Smooth muscle cell (in vitro differentiated cells): ENCODE data around the gene TLCD1. TPM values are rescaled to one million over a fixed set of nuclear protein-coding genes. Genes with fewer than 3 reads are reported as not detected.

Experiments
- DNase-seq: peaks from one replicate; lab custom pipeline; 2025; ENCODE audit not compliant: unreplicated experiment; lab: John Stamatoyannopoulos, UW
- H2AFZ ChIP-seq: fragments of 200-600 bp; sonication (generic); 2 replicates; pipeline ENCODE4 v1.6.0; 2016; ENCODE audit warnings: antibody characterized with exemption, low read depth, mild to moderate bottlenecking
- H3F3A ChIP-seq: fragments of 200-600 bp; sonication (generic); 2 replicates; pipeline ENCODE4 v1.6.0; 2017; ENCODE audit warnings: antibody characterized with exemption, low read depth
- H3K27ac ChIP-seq: fragments of 200-600 bp; sonication (generic); 2 replicates; pipeline ENCODE4 v1.5.1; 2016; ENCODE audit warnings: low read depth, mild to moderate bottlenecking
- H3K27me3 ChIP-seq: fragments of 200-600 bp; sonication (generic); 2 replicates; pipeline ENCODE4 v1.6.1; 2016; ENCODE audit warnings: low read depth, mild to moderate bottlenecking
- H3K36me3 ChIP-seq: fragments of 200-600 bp; sonication (generic); 2 replicates; pipeline ENCODE4 v1.5.1; 2016; ENCODE audit warnings: low read depth
- H3K4me1 ChIP-seq: fragments of 200-600 bp; sonication (generic); 2 replicates; pipeline ENCODE4 v1.5.1; 2016; ENCODE audit warnings: low read depth
- H3K4me2 ChIP-seq: fragments of 200-600 bp; sonication (generic); 2 replicates; pipeline ENCODE4 v1.6.0; 2016; ENCODE audit warnings: mild to moderate bottlenecking
- H3K4me3 ChIP-seq: fragments of 200-600 bp; sonication (generic); 2 replicates; pipeline ENCODE4 v1.5.1; 2016; ENCODE audit warnings: mild to moderate bottlenecking
- H3K79me2 ChIP-seq: fragments of 200-600 bp; sonication (generic); 2 replicates; pipeline ENCODE4 v1.6.0; 2016; ENCODE audit warnings: low read depth, mild to moderate bottlenecking
- H3K9ac ChIP-seq: fragments of 200-600 bp; sonication (generic); 2 replicates; pipeline ENCODE4 v1.6.0; 2016; ENCODE audit warnings: low read depth
- H3K9me3 ChIP-seq: fragments of 200-600 bp; sonication (generic); replicated peaks from 2 replicates; pipeline ENCODE4 v1.5.1; 2016; ENCODE audit warnings: low read depth
- H4K20me1 ChIP-seq: fragments of 200-600 bp; sonication (generic); 2 replicates; pipeline ENCODE4 v1.6.0; 2016; ENCODE audit warnings: low read depth
- CTCF ChIP-seq: fragments of 200-600 bp; sonication (generic); IDR thresholded peaks from 2 replicates; pipeline ENCODE4 v1.5.1; 2017; ENCODE audit warnings: borderline replicate concordance, mild to moderate bottlenecking, antibody characterized with exemption; ENCODE audit not compliant: insufficient read depth, poor library complexity, severe bottlenecking
- WGBS: methylation state at CpG from one replicate; pipeline ENCODE4 v1.1.7; 2016; ENCODE audit warnings: low lambda C conversion rate; 5-methylcytosine and 5-hydroxymethylcytosine counted together
- polyA plus RNA-seq: library from polyadenylated mRNA; unstranded; fragments of >200 nt; fragmentation: Nextera tagmentation; extraction: Ambion mirVana; gene quantifications from 2 replicates; pipeline ENCODE4 v1.2.1, GENCODE V29; 2016
- total RNA-seq: library from RNA; depleted of rRNA; stranded (reverse); fragments of >200 nt; gene quantifications from 2 replicates; pipeline ENCODE4 v1.2.3, GENCODE V29; 2014

Gene TLCD1
- total and polyA plus RNA-seq, 2 experiments from 2014 or later: 11.2 to 14.7 TPM

DNA sequence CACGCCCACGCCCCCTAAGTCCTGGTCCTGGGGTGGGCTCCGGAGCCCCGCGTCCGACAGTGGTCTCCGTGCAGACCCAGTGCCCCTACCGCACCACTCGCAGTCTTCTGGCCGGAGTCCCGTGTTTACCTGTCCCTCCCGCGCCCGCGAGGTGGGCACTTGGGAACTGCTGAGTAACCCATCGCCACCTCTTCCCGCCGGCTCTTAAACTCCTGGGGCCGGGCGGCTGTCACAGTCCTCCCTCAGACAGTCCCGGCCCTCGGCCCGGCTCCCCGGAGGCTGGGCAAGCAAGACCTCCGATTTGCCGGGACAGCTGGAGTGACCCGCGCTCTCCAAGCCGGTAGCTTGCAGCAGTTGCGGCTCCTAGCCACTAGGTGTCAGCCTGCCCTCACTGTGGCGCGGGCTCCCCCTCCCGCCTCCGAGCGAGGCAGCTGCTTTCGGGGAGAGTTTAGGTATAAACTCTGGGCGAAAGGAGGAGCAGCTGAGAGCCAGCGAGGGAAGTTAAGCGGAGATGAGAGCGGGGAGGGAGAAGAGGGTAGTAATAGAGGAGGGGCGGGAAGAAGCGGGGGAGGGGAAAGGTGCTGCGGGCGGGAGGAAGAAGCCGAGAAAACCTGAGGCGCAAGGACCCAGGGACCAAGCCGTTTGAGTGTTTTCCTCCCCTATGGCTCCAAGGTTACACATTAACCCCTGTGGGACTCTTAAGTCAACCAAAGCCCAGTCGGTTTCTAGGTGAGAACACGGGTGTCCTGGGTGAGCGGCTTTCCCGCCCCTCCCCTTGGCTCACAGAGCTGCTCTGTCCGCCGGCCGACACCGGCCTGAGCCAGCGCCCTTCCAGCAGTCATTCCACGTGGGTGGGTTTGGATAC lies 826 bp upstream of the TLCD1 start:
- Histone ChIP-seq H3K27me3 (no peaks in the 10 kb centered on the region), H3F3A (peaks cover 17% of the 10 kb centered on the region), H3K9me3 (no peaks in the 10 kb centered on the region), H3K27ac (peak overlapping the region; percentile 98), H3K36me3 (no peaks in the 10 kb centered on the region), H3K9ac (peak overlapping the region; percentile 90), H3K4me3 (peak overlapping the region; percentile 86), H3K4me2 (peak overlapping the region; percentile 98), H3K79me2 (peaks cover 12% of the 10 kb centered on the region), H4K20me1 (peaks cover 28% of the 10 kb centered on the region), H3K4me1 (peaks cover 15% of the 10 kb centered on the region), H2AFZ (peak overlapping the region; percentile 83)
- DNase-seq: peak; percentile 87
- WGBS: 1% methylated on average over 46 of the region's 57 CpGs
- peak; percentile 100 for TF ChIP-seq CTCF

DNA sequence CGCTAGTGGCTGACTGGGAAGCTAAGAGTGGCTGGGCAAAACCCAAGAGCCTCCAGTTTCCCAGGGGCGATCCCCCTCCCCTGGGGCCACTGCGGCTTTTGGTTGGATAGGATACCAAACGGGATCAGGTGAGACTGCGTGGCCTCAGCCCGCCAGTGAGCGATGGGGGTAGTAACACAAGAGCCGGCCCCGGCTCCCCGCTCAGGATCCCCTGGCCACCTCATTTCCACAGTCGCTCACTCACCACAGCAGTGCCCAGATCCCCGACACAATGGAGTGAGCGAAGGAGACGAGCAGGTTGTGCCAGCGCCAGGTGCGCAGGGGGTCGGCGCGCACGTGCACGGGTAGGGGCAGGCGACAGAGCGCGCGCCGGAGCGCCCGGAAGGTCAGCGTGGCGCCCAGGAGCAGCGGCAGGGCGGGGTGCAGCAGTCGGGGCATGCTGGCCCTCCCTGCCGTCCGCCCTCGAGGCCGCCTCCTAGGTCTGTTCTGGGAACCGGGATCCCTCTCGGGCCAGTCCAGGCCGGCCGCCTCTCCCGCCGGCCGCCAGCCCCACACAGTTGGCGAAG lies 290 bp downstream of the TLCD1 start:
- Histone ChIP-seq H3K79me2 (peaks cover 23% of the 10 kb centered on the region), H3F3A (peaks cover 22% of the 10 kb centered on the region), H3K9me3 (no peaks in the 10 kb centered on the region), H4K20me1 (peaks cover 39% of the 10 kb centered on the region), H3K4me2 (peak overlapping the region; percentile 98), H3K4me3 (peak overlapping the region; percentile 86), H3K36me3 (no peaks in the 10 kb centered on the region), H3K4me1 (peaks cover 26% of the 10 kb centered on the region), H3K9ac (peak overlapping the region; percentile 28), H3K27ac (peak overlapping the region; percentile 98), H2AFZ (no peak overlapping the region), H3K27me3 (no peaks in the 10 kb centered on the region)
- under 1% methylated on average over 37 of the region's 45 CpGs for WGBS
- DNase-seq: peak; percentile 43
- TF ChIP-seq CTCF: no peak

- no peak for DNase-seq
- Histone ChIP-seq H3K4me3 (peak overlapping the region; percentile 86), H2AFZ (no peak overlapping the region), H4K20me1 (peaks cover 45% of the 10 kb centered on the region), H3F3A (peaks cover 25% of the 10 kb centered on the region), H3K9me3 (no peaks in the 10 kb centered on the region), H3K9ac (peak overlapping the region; percentile 28), H3K27me3 (no peaks in the 10 kb centered on the region), H3K79me2 (peaks cover 29% of the 10 kb centered on the region), H3K4me2 (peak overlapping the region; percentile 98), H3K4me1 (peaks cover 26% of the 10 kb centered on the region), H3K27ac (peak overlapping the region; percentile 98), H3K36me3 (no peaks in the 10 kb centered on the region)
- TF ChIP-seq CTCF: no peak
- WGBS: 4% methylated on average over 20 of the region's 20 CpGs
Observed at GRCh38 chr17:28725166-28725659, 820 bp downstream of the TLCD1 start.
